Activated CD4-positive, alpha-beta T cell treated with anti-CD3 and anti-CD28 coated beads for 4 hours (primary cell): ENCODE data around the gene ECD.
"Not testable (repeated sequence)": the region's sequence is repeated elsewhere in the genome, so short reads cannot be mapped to it uniquely, and the experiment has no call there.

Source experiments
- DNase-seq, 2 donors: peaks; one replicate each; pipeline ENCODE4 v3.0.0-alpha.2; 2020

Gene ECD

GRCh38 chr10:73159038-73159648, 8.7 kb downstream of the ECD start:
- DNase-seq, result peak; percentile 27 to 61

GRCh38 chr10:73156054-73156453, 11.8 kb downstream of the ECD start:
- DNase-seq, result no peak

- no peak for DNase-seq
Observed at GRCh38 chr10:73152009-73152408, 15.8 kb downstream of the ECD start.

- DNase-seq, result not testable (repeated sequence)
Observed at GRCh38 chr10:73150633-73151413, 17.0 kb downstream of the ECD start.

- DNase-seq, result no peak
Observed at GRCh38 chr10:73141603-73142002, 26.2 kb downstream of the ECD start.

- DNase-seq, result no peak
Observed at GRCh38 chr10:73139251-73139650, 28.6 kb downstream of the ECD start.

- no peak for DNase-seq
Observed at GRCh38 chr10:73136627-73137026, 31.2 kb downstream of the ECD start.

GRCh38 chr10:73134727-73135126, 33.1 kb downstream of the ECD start:
- no peak for DNase-seq

GRCh38 chr10:73131913-73132686, 35.7 kb downstream of the ECD start:
- DNase-seq, result no peak

- no peak for DNase-seq
Observed at GRCh38 chr10:73131301-73131700, 36.5 kb downstream of the ECD start.

- DNase-seq, result no peak
Observed at GRCh38 chr10:73126343-73126742, 41.5 kb downstream of the ECD start.

- DNase-seq, result no peak
Observed at GRCh38 chr10:73119952-73120351, 47.9 kb downstream of the ECD start.

GRCh38 chr10:73119457-73119856, 48.4 kb downstream of the ECD start:
- DNase-seq, result no peak

- DNase-seq, result no peak
Observed at GRCh38 chr10:73117976-73118743, 49.6 kb downstream of the ECD start.

- DNase-seq, result no peak
Observed at GRCh38 chr10:73116017-73116416, 51.8 kb downstream of the ECD start.

- DNase-seq, result no peak
Observed at GRCh38 chr10:73113551-73113950, 54.3 kb downstream of the ECD start.

GRCh38 chr10:73112032-73112431, 55.8 kb downstream of the ECD start:
- not testable (repeated sequence) for DNase-seq

GRCh38 chr10:73110345-73110849, 57.4 kb downstream of the ECD start, which contains the start of gene NUDT13:
TSS of gene NUDT13 (plus strand) at chr10:73110455. CDS start at chr10:73114366, 3,911 bp downstream.
- DNase-seq, result peak; percentile 27 to 50

GRCh38 chr10:73109248-73109652, 58.6 kb downstream of the ECD start:
- DNase-seq, result not testable (repeated sequence)

GRCh38 chr10:73106301-73106700, 61.5 kb downstream of the ECD start:
- DNase-seq, result no peak

- no peak for DNase-seq
Observed at GRCh38 chr10:73099141-73099540, 68.7 kb downstream of the ECD start.

- DNase-seq, result no peak
Observed at GRCh38 chr10:73097305-73097670, 70.5 kb downstream of the ECD start.
